ENCODE data around the gene ERLEC1. TPM values are rescaled to one million over a fixed set of nuclear protein-coding genes. Genes with fewer than 3 reads are reported as not detected.

The ERLEC1 gene
- polyA plus RNA-seq, 1 donor from 2014 or later: 88.6 TPM

- no peaks in the 10 kb centered on the region for H3F3A ChIP-seq (ENCODE audit: insufficient read depth, low read length, poor library complexity, severe bottlenecking)
- no peaks in the 10 kb centered on the region for H4K20me1 ChIP-seq (ENCODE audit: insufficient read depth)
- no peak overlapping the region for H3K27ac ChIP-seq (ENCODE audit: low read length)
- H3K27me3 ChIP-seq (ENCODE audit: insufficient read depth, low read depth, low read length): no peaks in the 10 kb centered on the region
- H2AFZ ChIP-seq (ENCODE audit: low read depth, low read length): no peak overlapping the region
- H3K9me3 ChIP-seq (ENCODE audit: low read length): no peaks in the 10 kb centered on the region
- H3K9me2 ChIP-seq (ENCODE audit: insufficient read depth, low read length): no peaks in the 10 kb centered on the region
- H3K79me2 ChIP-seq (replicated peaks; ENCODE audit: insufficient read depth, low read length): no peaks in the 10 kb centered on the region
- TF ChIP-seq EZH2 (IDR thresholded peaks at IDR 0.05; ENCODE audit: borderline replicate concordance, insufficient read depth, low read length, poor library complexity, severe bottlenecking) (no peak), POLR2AphosphoS5 (IDR thresholded peaks at IDR 0.05) (no peak), RAD21 (conservative IDR thresholded peaks at IDR 0.05) (no peak), REST (IDR thresholded peaks at IDR 0.05; ENCODE audit: borderline replicate concordance) (no peak), TAF1 (IDR thresholded peaks at IDR 0.05; ENCODE audit: low read depth) (no peak), EP300 (conservative IDR thresholded peaks at IDR 0.05; ENCODE audit: poor library complexity, severe bottlenecking) (no peak), SMC3 (conservative IDR thresholded peaks at IDR 0.05; ENCODE audit: poor library complexity) (no peak), MXI1 (conservative IDR thresholded peaks at IDR 0.05; ENCODE audit: poor library complexity, severe bottlenecking) (no peak)
- H3K4me2 ChIP-seq (ENCODE audit: low read length): no peak overlapping the region
- H3K4me3 ChIP-seq (ENCODE audit: low read length): no peak overlapping the region
- H3K36me3 ChIP-seq (ENCODE audit: insufficient read depth, low read length): peaks cover 16% of the 10 kb centered on the region
- H3K9ac ChIP-seq (ENCODE audit: low read length): no peak overlapping the region
These were observed 32.8 kb downstream of the ERLEC1 start for GRCh38 chr2:53819634-53820033.

GRCh38 chr2:53820048-53820447 lies 33.2 kb downstream of the ERLEC1 start:
- H3K79me2 ChIP-seq (replicated peaks; ENCODE audit: insufficient read depth, low read length): no peaks in the 10 kb centered on the region
- H3K9me3 ChIP-seq (ENCODE audit: low read length): no peaks in the 10 kb centered on the region
- H3K36me3 ChIP-seq (ENCODE audit: insufficient read depth, low read length): peaks cover 15% of the 10 kb centered on the region
- no peak for TF ChIP-seq MXI1 (conservative IDR thresholded peaks at IDR 0.05; ENCODE audit: poor library complexity, severe bottlenecking)
- TF ChIP-seq SMC3 (conservative IDR thresholded peaks at IDR 0.05; ENCODE audit: poor library complexity): no peak
- TF ChIP-seq, protein P1, sequence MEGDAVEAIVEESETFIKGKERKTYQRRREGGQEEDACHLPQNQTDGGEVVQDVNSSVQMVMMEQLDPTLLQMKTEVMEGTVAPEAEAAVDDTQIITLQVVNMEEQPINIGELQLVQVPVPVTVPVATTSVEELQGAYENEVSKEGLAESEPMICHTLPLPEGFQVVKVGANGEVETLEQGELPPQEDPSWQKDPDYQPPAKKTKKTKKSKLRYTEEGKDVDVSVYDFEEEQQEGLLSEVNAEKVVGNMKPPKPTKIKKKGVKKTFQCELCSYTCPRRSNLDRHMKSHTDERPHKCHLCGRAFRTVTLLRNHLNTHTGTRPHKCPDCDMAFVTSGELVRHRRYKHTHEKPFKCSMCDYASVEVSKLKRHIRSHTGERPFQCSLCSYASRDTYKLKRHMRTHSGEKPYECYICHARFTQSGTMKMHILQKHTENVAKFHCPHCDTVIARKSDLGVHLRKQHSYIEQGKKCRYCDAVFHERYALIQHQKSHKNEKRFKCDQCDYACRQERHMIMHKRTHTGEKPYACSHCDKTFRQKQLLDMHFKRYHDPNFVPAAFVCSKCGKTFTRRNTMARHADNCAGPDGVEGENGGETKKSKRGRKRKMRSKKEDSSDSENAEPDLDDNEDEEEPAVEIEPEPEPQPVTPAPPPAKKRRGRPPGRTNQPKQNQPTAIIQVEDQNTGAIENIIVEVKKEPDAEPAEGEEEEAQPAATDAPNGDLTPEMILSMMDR (IDR thresholded peaks at IDR 0.05; ENCODE audit: poor library complexity, severe bottlenecking): no peak
- H3K4me3 ChIP-seq (ENCODE audit: low read length): no peak overlapping the region
- no peaks in the 10 kb centered on the region for H3K27me3 ChIP-seq (ENCODE audit: insufficient read depth, low read depth, low read length)
- no peak overlapping the region for H2AFZ ChIP-seq (ENCODE audit: low read depth, low read length)
- no peak overlapping the region for H3K27ac ChIP-seq (ENCODE audit: low read length)
- no peaks in the 10 kb centered on the region for H3F3A ChIP-seq (ENCODE audit: insufficient read depth, low read length, poor library complexity, severe bottlenecking)
- no peak overlapping the region for H3K9ac ChIP-seq (ENCODE audit: low read length)
- H3K9me2 ChIP-seq (ENCODE audit: insufficient read depth, low read length): no peaks in the 10 kb centered on the region
- H3K4me2 ChIP-seq (ENCODE audit: low read length): no peak overlapping the region
- H4K20me1 ChIP-seq (ENCODE audit: insufficient read depth): no peaks in the 10 kb centered on the region

DNA sequence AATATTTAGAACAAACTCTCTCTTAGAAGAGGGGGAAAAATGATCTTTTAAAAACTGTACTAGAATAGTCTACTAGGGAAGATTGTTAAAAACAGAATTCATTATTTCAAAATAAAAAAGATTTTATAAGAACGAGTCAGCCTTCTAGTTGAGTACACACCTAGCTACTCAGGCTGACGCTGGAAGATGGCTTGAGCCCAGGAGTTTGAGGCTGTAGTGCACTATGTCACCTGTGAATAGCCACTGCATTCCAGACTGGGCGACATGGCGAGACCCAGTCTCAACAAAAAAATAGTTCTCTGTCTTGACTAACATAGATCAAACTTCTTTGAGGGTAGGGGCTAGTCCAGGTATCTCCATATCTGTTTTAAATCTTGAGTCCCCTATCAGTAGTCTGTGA lies 33.9 kb downstream of the ERLEC1 start:
- Histone ChIP-seq H4K20me1 (ENCODE audit: insufficient read depth) (no peaks in the 10 kb centered on the region), H3K4me3 (ENCODE audit: low read length) (no peak overlapping the region), H2AFZ (ENCODE audit: low read depth, low read length) (no peak overlapping the region), H3K4me2 (ENCODE audit: low read length) (no peak overlapping the region), H3K9ac (ENCODE audit: low read length) (no peak overlapping the region), H3K9me2 (ENCODE audit: insufficient read depth, low read length) (no peaks in the 10 kb centered on the region), H3K27ac (ENCODE audit: low read length) (no peak overlapping the region), H3K79me2 (replicated peaks; ENCODE audit: insufficient read depth, low read length) (no peaks in the 10 kb centered on the region), H3K9me3 (ENCODE audit: low read length) (no peaks in the 10 kb centered on the region), H3F3A (ENCODE audit: insufficient read depth, low read length, poor library complexity, severe bottlenecking) (no peaks in the 10 kb centered on the region), H3K36me3 (ENCODE audit: insufficient read depth, low read length) (peaks cover 11% of the 10 kb centered on the region), H3K27me3 (ENCODE audit: insufficient read depth, low read depth, low read length) (no peaks in the 10 kb centered on the region)
- TF ChIP-seq POLR2AphosphoS5 (IDR thresholded peaks at IDR 0.05): no peak
- no peak for TF ChIP-seq RAD21 (conservative IDR thresholded peaks at IDR 0.05)
- TF ChIP-seq MXI1 (conservative IDR thresholded peaks at IDR 0.05; ENCODE audit: poor library complexity, severe bottlenecking): no peak
- no peak for TF ChIP-seq EZH2 (IDR thresholded peaks at IDR 0.05; ENCODE audit: borderline replicate concordance, insufficient read depth, low read length, poor library complexity, severe bottlenecking)
- no peak for TF ChIP-seq TAF1 (IDR thresholded peaks at IDR 0.05; ENCODE audit: low read depth)
- TF ChIP-seq, protein P1 (IDR thresholded peaks at IDR 0.05; ENCODE audit: poor library complexity, severe bottlenecking): no peak
- TF ChIP-seq REST (IDR thresholded peaks at IDR 0.05; ENCODE audit: borderline replicate concordance): no peak

All from neural cell (in vitro differentiated cells).